Mammary epithelial cell (primary cell): ENCODE measurements around the gene LGALS7.

Source experiments
- CTCF ChIP-seq, 2 donors: IDR thresholded peaks in 1 of 2; conservative IDR thresholded peaks in 1 of 2; 2 replicates each; pipeline ENCODE4 v1.5.1; 2011 to 2012; ENCODE audit warnings: inconsistent platforms in 2 of 2, low read length in 2 of 2, mild to moderate bottlenecking in 2 of 2, control low read depth in 1 of 2, low read depth in 1 of 2; ENCODE audit not compliant: insufficient read depth in 1 of 2; ENCODE audit errors: extremely low read depth in 1 of 2
- EZH2 ChIP-seq: IDR thresholded peaks from 2 replicates; pipeline ENCODE4 v1.6.1; 2012; ENCODE audit warnings: low read length, inconsistent platforms, borderline replicate concordance

- TF ChIP-seq EZH2 (no peak), CTCF (conservative IDR thresholded peaks at IDR 0.05 in 1 of 2, IDR thresholded peaks at IDR 0.05 in 1 of 2; ENCODE audit: extremely low read depth in 1 of 2, insufficient read depth in 1 of 2, low read depth in 1 of 2, low read length in 2 of 2) (no peak)
These were observed 31.6 kb downstream of the LGALS7 start for GRCh38 chr19:38741670-38742069.
